GM19467 (cell line): ENCODE data around the gene SUPT3H.
"Not testable (repeated sequence)": the region's sequence is repeated elsewhere in the genome, so short reads cannot be mapped to it uniquely, and the experiment has no call there.

Source experiments
- ATAC-seq: cut with Tn5 transposase; IDR thresholded peaks from one replicate; pipeline ENCODE4 v1.9.1; 2021; ENCODE audit warnings: mild to moderate bottlenecking, moderate library complexity; ENCODE audit not compliant: unreplicated experiment

SUPT3H gene

DNA sequence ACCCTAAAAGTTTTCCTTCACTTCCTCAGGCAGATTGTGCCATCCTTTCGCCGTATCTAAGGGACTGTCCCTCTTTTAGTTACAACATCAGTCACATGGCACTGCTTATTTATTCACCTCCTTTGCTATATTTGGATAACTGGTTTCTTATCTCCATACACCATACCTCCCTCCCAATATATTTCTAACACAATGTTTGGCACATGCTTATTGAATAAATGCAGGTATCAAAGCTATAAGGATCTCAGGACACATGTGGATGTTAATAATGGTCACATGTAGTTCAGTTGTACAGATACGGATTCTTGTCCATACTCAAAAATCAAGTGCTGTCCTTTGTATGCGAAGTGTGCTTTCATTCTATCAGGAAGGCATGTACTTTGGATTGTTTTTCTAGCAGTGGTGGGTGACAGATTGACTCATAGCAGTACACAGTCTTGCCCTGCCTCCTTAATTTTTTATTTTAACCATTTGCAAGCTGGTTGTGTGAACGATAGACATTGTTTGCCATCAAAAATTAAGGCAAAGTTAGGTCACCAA is 456.7 kb downstream of the SUPT3H start:
- ATAC-seq, result no peak

DNA sequence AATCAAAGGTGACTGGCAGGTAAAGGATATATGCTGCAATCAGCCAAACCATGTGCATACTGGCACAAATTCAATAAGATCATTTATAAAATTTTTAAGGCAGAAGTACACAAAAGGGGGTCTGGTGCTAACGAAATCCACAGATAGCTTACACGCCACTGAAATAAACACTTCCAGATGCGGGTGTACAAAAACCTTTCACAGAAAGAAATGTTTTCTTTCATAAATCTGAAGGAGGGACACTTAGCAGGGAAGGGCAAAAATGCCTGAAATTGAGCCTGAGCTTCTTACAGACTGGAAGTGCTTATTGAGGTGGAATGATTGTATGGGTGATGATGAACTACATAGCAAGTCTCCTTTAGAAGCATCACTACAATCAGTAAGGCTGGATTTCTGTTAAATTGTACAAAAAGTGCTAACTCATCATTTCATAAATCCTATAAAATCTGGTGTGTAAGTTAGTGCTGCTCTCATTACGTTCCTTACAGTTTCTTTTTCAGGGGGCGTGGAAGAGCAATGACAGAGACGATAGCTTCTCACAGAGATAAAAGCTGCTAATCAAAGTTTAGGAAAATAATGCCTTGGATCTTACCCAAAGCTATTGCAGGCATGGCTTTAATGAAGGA is 458.9 kb downstream of the SUPT3H start:
- no peak for ATAC-seq

DNA sequence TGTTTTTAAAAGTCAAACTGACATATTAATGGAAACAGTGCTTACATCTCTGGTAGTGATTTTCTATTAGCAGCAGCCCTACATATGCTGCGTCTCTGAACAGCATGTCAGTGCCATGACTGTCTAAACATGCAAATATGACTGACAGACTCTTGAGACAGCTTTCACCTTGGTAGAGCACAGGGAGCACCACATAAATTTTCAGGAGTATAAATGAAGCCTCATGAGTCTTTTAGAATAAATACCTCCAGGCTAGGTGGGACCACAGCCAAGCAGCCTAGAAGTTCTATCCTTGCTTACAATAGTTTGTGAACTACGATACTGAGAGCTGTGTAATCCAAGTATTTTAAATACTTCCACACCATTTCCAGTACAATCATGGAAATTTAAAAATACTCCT is 460.3 kb downstream of the SUPT3H start:
- ATAC-seq, result no peak

DNA sequence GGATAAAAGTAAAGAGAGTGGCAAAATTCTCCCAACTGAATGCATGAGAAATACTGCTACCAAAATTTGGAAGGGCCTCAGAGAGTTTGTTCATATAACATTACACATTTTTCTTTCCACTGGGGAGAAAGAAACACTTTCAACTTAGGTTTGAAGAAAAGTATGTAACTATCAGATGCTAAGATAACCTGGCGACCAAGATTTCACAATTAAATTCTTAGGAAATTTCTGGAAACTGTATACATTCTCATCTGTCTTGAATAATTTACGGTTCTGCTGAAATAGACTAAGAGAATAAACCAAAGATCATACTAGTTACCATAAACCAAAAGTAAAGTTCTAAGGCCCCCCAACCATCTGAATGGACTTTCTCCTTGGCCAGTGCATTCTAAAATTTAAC is 462.6 kb downstream of the SUPT3H start:
- no peak for ATAC-seq

DNA sequence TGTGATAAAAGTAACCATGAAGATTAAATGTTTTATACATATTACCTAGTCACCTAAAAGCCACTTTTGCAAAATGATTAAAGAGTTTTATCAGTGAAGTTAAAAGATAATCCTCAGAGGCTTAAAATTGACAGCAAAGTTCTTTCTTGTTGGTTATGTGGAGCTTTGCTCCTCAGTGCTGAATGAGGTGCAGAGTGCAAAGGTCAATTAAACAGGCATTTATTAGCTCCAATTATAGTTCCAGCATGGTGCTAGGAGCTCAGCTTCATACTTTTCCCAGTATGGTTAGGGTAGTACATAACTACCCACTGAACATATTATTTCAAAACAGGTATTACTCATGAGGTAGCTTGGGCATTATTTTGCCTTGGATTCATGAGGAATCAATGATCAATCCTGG is 463.6 kb downstream of the SUPT3H start:
- ATAC-seq, result no peak

DNA sequence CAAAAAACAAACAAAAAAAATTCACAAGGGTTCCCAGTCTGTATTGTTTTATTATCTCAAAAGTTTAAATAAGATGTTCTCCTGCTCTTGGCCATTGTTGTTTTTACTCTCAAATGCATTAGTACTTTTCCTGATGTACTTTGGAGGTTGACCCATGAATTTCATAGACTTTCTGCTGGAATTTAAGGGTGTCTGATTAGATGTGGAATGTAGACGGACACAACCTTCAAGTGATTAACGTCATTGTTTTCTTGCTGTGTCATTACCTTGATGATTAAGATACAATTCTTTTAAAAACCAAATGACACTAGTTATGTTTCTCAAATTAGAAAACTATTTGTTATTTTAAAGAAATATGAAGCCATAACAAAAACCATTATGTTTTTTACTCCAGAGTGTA is 471.0 kb downstream of the SUPT3H start:
- no peak for ATAC-seq

DNA sequence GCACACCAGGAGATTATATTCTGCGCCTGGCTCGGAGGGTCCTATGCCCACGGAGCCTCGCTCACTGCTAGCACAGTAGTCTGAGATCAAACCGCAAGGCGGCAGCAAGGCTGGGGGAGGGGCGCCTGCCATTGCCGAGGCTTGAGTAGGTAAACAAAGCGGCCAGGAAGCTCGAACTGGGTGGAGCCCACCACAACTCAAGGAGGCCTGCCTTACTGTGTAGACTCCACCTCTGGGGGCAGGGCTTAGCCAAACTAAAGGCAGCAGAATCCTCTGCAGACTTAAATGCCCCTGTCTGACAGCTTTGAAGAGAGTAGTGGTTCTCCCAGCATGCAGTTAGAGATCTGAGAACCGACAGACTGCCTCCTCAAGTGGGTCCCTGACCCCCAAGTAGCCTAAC is 477.4 kb downstream of the SUPT3H start:
- ATAC-seq, result not testable (repeated sequence)

DNA sequence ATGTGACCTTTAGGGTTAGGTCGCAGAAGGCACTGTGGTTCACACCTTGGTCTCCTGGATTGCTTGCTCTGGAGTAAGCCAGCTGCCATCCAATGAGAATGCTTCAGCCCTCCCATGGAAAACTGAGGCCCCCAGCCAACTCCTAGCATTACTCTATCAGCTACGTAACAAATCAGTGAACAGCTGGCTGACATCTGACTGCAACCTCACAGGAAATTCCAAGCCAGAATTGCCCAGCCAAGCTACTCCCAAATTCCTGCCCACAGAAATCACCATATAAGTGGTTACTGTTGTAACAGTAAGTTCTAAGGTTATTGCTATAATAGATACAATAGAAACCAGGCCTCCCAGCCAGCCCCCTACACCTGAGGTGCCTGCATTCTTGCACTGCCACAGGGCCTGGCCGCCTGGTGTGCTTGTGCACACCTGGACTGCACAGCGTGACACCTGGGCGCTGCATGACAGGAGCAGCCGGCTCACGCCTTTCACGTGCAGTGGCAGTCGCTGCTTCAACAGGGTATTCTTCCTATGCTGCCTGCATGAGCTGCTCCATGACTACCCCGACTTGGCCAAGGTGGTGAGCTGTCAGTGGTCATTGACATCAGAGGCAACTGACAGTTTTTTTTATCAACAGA is 479.3 kb downstream of the SUPT3H start:
- ATAC-seq, result no peak

DNA sequence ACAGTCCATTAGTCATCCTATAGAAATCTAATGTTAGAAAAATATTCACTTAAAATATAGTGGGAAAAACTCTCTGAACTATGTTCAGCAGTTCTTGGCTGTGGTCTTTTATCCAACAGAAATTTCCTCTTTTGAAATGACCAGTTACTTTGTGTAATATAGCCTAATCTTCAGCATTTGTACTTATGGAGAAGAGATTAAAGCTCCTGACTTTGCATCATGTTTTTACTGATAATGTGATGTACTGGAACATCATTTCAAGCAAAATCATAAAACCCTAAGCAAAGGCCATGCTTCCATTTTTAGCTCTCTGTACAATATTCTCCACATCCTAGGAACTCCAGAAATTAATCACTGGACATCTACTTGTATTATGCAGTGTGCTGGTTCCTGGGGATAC is 480.4 kb downstream of the SUPT3H start:
- no peak for ATAC-seq

DNA sequence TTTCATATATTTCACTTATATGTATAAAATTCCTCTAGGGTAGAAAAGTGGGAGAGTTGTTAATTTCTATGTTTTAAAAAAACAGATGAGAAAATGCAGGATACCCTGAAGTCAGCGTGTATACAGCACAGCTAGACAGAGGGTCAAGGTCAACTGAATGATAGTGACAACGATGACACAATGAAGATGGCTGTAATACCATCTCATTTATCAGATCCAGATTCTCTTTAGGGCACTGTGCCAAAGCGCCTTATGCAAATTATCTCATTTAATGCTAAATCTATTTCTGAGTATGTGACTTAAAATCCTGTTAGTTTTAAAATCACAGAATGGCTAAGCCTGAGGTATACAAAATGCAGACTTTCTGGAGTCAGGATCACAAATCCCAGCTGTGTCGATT is 481.0 kb downstream of the SUPT3H start:
- no peak for ATAC-seq

DNA sequence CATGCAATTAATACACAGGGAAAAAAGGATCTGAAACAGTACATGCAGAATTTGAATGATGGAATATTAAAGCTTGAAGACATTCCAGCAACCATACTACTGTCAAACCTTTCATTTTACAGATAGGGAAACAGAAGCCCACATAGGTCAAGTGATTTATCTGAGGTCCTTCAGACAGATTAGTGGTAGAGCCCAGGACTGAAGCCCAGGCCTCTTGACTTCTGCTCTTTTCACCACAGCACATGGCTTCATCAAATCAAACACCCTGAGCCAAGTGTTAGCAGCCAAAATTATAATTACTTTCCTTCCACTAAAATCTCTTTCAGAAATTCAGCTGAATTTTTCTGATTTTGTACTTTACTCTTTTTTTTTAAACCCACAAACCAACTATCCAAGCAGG is 485.2 kb downstream of the SUPT3H start:
- ATAC-seq, result no peak

DNA sequence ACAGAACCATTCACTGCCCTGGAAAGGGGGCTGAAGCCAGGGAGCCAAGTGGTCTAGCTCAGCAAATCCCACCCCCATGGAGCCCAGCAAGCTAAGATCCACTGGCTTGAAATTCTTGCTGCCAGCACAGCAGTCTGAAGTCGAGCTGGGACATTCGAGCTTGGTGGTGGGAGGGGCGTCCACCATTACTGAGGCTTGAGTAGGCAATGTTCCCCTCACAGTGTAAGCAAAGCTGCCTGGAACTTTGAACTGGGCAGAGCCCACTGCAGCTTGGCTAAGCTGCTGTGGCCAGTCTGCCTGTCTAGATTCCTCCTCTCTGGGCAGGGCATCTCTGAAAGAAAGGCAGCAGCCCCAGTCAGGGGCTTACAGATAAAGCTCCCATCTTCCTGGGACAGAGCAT is 498.7 kb downstream of the SUPT3H start:
- ATAC-seq, result not testable (repeated sequence)

DNA sequence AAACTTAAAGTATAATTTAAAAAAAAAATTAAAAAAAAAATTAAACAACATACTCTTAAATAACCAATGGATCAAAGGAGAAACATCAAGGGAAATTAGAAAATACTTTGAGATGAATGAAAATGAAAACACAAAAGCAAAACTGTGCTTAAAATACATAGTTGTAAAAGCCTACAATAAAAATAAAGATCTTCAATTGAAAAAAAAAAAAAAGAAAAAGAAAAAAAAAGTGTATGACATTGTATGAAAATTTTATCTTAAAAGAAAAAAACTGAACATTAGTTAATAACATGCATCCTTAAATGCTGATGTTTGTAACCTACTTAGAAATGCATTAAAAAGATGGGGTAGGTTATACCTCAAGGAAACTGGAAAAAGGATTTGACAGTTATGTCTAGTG is 501.1 kb downstream of the SUPT3H start:
- ATAC-seq, result not testable (repeated sequence)

DNA sequence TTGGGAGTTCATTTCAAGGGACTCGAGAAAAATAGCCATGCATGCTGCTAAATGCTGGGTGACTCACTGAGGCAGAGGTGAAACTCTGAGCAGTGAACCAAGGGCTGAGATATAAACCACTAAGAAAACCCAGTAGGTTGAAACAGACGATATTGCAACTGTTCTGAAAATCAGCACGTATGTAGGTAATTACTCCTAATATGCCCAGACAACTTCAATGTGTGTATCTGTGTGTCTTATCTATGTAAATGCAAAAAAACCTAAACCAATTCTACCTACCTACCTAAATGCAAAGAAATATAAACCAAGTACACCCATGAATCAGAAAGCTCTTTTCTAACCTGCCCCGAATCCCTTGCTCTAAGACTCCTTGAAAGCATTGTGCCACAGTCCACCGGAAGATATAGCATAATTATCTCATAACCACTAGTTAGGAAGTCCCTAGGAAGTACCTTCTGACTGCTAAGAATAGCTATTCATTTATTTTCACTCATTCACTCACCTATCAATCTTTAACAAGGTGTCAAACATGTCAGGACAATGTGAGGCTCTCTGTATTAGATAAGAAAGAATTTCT is 508.3 kb downstream of the SUPT3H start:
- peak; percentile 78 for ATAC-seq

DNA sequence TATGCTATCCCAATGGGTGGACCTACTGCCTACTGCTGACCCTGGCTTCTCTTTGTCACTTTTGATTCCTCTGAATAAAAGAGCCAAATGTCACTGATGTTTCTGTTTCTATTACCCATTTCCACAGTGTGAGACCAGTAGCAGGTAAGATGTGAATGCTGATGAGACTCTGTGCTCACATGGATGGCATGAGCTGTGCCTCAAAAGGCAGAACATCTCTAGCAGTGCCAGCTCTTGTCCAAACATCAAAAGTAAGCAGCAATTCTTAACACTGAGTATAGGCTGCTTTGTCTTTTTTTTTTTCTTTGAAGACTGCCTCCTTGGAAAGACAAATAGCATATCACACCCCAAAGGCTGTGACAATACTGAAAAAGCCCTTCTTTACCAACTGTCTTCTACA is 508.8 kb downstream of the SUPT3H start:
- peak; percentile 9 for ATAC-seq

DNA sequence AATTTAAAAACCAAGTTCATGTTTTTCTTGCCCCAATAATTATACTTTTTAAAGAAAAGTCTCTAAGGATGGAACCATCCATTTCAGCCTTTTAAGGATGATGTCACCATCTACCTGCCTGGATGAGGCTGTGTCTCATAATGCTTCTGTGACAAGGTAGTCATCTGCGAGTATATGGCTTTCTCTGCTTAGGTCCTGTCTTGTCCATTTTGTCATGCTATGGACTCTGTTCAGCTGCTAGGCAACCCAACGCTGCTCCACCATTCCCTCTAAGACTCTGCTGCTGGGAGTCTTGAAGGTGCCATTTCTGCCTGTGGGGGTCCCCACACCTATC is 509.4 kb downstream of the SUPT3H start:
- peak; percentile 35 for ATAC-seq

DNA sequence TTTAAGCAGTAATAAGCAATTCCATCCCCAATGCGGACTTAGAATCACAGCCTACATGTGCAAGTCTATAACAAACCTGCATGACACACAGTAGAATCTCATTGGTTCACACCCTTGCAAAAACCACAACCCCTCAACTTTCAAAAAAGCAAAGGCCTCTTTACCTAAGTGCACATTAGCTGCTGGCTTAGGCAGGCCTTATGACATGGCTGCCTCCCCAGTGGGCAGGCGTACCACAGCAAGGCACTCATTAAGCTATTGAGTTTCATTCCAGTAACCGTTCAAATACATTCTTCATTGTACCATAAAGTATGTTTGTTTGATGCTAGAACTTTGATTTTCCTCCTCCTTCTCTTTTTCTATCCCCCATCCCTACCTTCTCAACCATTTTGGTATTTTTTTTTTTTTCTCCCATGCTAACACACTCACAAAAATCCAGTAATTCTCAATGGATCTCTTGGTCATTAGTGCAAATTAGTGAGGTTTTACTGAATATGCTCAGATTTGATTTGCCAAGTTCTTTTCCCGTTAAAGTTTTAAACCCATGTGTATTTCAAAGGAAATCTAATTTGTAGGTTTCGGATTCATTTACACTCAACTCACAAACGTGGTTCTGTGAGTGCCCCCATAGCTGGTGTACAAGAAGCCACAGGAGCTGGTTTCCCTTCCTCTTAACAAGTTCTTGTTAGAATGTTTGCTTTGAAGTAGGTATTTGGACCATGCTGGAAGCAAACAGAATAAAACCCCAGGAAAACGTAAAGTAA is 510.0 kb downstream of the SUPT3H start:
- peak; percentile 56 for ATAC-seq

DNA sequence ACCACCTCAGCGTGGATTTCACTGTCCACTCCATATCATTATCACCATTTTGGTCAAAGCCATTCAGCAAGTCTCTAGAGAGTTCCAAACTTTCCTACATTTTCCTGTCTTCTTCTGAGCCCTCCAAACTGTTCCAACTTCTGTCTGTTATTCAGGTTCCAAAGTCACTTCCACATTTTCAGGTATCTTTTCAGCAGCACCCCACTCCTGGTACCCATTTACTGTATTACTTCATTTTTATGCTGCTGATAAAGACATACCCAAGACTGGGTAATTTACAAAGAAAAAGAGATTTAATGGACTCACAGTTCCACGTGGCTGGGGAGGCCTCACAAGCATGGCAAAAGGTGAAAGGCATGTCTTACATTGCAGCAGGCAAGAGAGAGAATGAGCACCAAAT is 512.5 kb downstream of the SUPT3H start:
- ATAC-seq, result not testable (repeated sequence)

DNA sequence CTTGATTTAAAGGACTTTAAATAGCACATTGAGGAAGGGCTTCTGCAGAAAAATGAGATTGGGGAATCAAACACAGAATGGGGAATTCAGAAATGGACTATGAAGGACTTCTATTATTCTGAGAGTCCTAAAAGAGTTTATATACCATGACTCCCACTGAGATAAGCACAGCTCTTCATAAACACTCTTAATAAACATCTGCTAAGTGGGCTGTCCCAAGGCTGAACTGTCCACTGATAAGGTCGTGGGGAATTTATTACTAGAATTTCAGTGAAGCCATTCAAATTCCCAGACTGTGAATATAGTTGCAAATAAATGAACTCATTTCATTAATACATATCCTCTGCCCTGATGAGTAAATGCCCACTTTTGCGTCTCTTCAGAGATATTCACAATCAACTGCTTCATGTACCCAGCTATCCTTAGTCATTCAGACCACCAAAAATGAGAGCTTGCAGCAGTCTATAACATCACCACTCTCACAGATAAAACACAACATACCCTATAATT is 517.8 kb downstream of the SUPT3H start:
- ATAC-seq, result no peak

DNA sequence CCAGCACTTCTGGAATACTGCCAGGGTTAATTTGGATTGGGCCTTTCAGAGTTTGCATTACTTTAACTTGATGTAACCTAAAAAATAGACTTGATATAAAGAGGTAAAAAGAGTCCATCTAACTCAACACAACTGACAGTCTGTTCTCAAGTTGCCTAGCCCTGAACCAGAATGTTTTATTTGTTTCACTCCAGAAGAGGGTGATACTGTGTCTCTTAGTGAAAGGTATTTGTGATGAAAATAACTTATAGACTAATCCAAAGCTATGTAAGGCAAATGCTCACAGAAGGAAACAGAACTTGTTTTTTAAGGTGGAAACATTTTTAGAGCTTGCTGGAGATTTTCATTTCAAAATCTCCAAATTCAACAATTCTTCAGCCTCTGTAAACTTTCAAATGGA is 518.7 kb downstream of the SUPT3H start:
- no peak for ATAC-seq

DNA sequence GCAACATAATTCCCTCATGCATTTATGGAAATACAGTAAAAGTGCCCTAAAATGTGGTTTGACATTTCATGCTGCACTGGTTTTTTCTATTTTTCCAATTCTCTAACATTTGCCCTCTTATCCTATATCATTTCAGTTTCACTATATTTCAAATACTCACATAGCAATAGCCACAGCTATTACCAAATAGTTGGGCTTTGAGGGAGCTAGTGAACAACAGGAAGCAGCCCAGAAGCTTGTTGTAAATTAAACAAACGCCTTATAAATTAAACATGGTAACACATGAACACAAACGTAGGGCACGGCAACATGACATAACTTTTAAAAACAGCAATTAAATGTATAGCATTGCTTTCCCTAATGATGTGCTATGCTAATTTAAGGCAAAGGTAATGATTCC is 521.3 kb downstream of the SUPT3H start:
- ATAC-seq, result no peak
